K562 (cell line): ENCODE data around the gene KLK14. TPM values are rescaled to one million over a fixed set of nuclear protein-coding genes. Genes with fewer than 3 reads are reported as not detected.

Source experiments
- DNMT1 ChIP-seq: fragments of 450-650 bp; IDR thresholded peaks from 2 replicates; pipeline ENCODE4 v1.6.1; 2016; ENCODE audit warnings: antibody characterized with exemption, mild to moderate bottlenecking
- ETS1 ChIP-seq: conservative IDR thresholded peaks from 2 replicates; pipeline ENCODE4 v1.6.1; 2011; ENCODE audit warnings: low read depth, mild to moderate bottlenecking, low read length; ENCODE audit not compliant: control insufficient read depth
- HDAC1 ChIP-seq, 2 experiments: fragments of 450-650 bp; IDR thresholded peaks; 2 replicates each; pipeline ENCODE4 v1.6.1; 2016 to 2017; ENCODE audit warnings: inconsistent platforms in 1 of 2, mild to moderate bottlenecking in 1 of 2, moderate library complexity in 1 of 2
- HDAC2 ChIP-seq: fragments of 450-650 bp; IDR thresholded peaks from 2 replicates; pipeline ENCODE4 v1.6.1; 2016; ENCODE audit warnings: mild to moderate bottlenecking
- HNRNPUL1 ChIP-seq: fragments of 200-400 bp; formaldehyde crosslinking; IDR thresholded peaks from 2 replicates; pipeline ENCODE4 v1.6.1; 2017; ENCODE audit warnings: low read length
- JUNB ChIP-seq: fragments of 450-650 bp; formaldehyde crosslinking; conservative IDR thresholded peaks from 2 replicates; pipeline ENCODE4 v1.4.0; 2020; ENCODE audit warnings: mild to moderate bottlenecking
- JUND ChIP-seq, 2 experiments: IDR thresholded peaks; 2 replicates in 1 of 2; 3 replicates in 1 of 2; pipeline ENCODE4 v1.6.1; 2011; ENCODE audit warnings: borderline replicate concordance in 2 of 2, low read depth in 2 of 2, low read length in 2 of 2, improper control_type of control experiment in 1 of 2, missing biosample characterization in 1 of 2, missing genetic modification characterization in 1 of 2, missing genetic modification reagents in 1 of 2
- KLF13 ChIP-seq: fragments of 450-650 bp; IDR thresholded peaks from 2 replicates; pipeline ENCODE4 v1.6.1; 2016; ENCODE audit warnings: missing genetic modification characterization, low read depth, mild to moderate bottlenecking, missing compliant biosample characterization, moderate library complexity, borderline replicate concordance
- PRDM10 ChIP-seq: fragments of 450-650 bp; IDR thresholded peaks from 2 replicates; pipeline ENCODE4 v1.6.1; 2018; ENCODE audit not compliant: partially characterized antibody
- SRSF9 ChIP-seq: fragments of 200-400 bp; formaldehyde crosslinking; IDR thresholded peaks from 2 replicates; pipeline ENCODE4 v1.6.1; 2017; ENCODE audit warnings: low read depth, low read length, borderline replicate concordance
- TCF7 ChIP-seq: sonication (generic); IDR thresholded peaks from 2 replicates; pipeline ENCODE4 v1.6.1; 2016; ENCODE audit warnings: antibody characterized with exemption, borderline replicate concordance
- TSC22D4 ChIP-seq: fragments of 450-650 bp; IDR thresholded peaks from 2 replicates; pipeline ENCODE4 v1.6.1; 2016; ENCODE audit warnings: missing genetic modification characterization, missing biosample characterization, control low read depth
- ZFPM2 ChIP-seq: fragments of 250-450 bp; sonication (Bioruptor Pico); IDR thresholded peaks from 2 replicates; pipeline ENCODE4 v1.5.1; 2022; ENCODE audit warnings: mild to moderate bottlenecking
- ZNF134 ChIP-seq: fragments of 250-450 bp; sonication (Bioruptor Pico); conservative IDR thresholded peaks from 2 replicates; pipeline ENCODE4 v1.4.0; 2020
- ZNF197 ChIP-seq: fragments of 200-800 bp; sonication (Bioruptor generic); IDR thresholded peaks from 2 replicates; pipeline ENCODE4 v1.6.1; 2016; ENCODE audit warnings: low read depth, missing genetic modification characterization, missing compliant biosample characterization
- ZNF277 ChIP-seq: fragments of 250-450 bp; sonication (Bioruptor Pico); IDR thresholded peaks from 2 replicates; pipeline ENCODE4 v1.8.0; 2022; ENCODE audit warnings: inconsistent platforms, mild to moderate bottlenecking, moderate library complexity, borderline replicate concordance
- ZNF766 ChIP-seq: fragments of 200-800 bp; sonication (Bioruptor generic); conservative IDR thresholded peaks from 2 replicates; pipeline ENCODE4 v1.6.1; 2016; ENCODE audit warnings: missing genetic modification characterization, missing compliant biosample characterization
- polyA plus RNA-seq, 8 experiments: library from polyadenylated mRNA; depleted of rRNA in 4 of 8; stranded (reverse) in 5 of 8; unstranded in 3 of 8; fragments of >200 nt; fragmentation: Nextera tagmentation in 2 of 8; fragmentation: Illumina TruSeq in 1 of 8; extraction: Ambion mirVana in 2 of 8; extraction: Trizol in 1 of 8; gene quantifications; 2 replicates each; pipeline versions ENCODE4 v1.2.1 to v1.2.3, GENCODE V29; 2011 to 2014; ENCODE audit warnings: inconsistent platforms in 1 of 8, missing spikeins in 1 of 8
- total RNA-seq, 7 experiments: library from RNA; depleted of rRNA in 6 of 7; stranded (reverse); fragments of >200 nt in 6 of 7; fragmentation: Illumina TruSeq in 2 of 7; extraction: Trizol in 2 of 7; gene quantifications; 2 replicates each; pipeline versions ENCODE4 v1.2.1 to v1.2.3, GENCODE V29; 2011 to 2021; ENCODE audit warnings: low replicate concordance in 1 of 7

The KLK14 gene
- total and polyA plus RNA-seq, 9 of the 15 experiments (the other 6 are each of a cell fraction or from before 2014, with no cell fraction given) = not detected

GRCh38 chr19:51108066-51108804, 25.5 kb upstream of the KLK14 start, which contains the start of gene CTU1 (continued):
- TF ChIP-seq KLF13 (tag) (no peak), HNRNPUL1 (no peak), ZNF277 (CRISPR knock-in tag) (no peak), HDAC2 (peak; percentile 52), SRSF9 (no peak), PRDM10 (peak; percentile 42), TCF7 (no peak), JUNB (CRISPR knock-in tag) (no peak), ZNF134 (CRISPR knock-in tag) (no peak), ETS1 (peak; percentile 99), DNMT1 (no peak), TSC22D4 (tag) (no peak), ZFPM2 (CRISPR knock-in tag) (no peak), ZNF766 (CRISPR knock-in tag) (peak; percentile 95), ZNF197 (no peak; the same call in 1 of the 2 replicates), JUND (IDR thresholded peaks at IDR 0.05; ENCODE audit: borderline replicate concordance, low read depth, low read length) (peak; percentile 73), JUND (tag; IDR thresholded peaks at IDR 0.05; ENCODE audit: borderline replicate concordance, low read depth, low read length) (peak; percentile 42; the same call in 1 of the 3 replicates), HDAC1 (IDR thresholded peaks at IDR 0.05) (peak in 1 of 2 experiments; percentile 85; a peak in 2 of 4 replicates)
